Esophagus squamous epithelium (tissue), 4 donors: Measurements from ENCODE around the gene CHST2.

Source experiments
- CTCF ChIP-seq, 6 experiments: fragments of 450-650 bp in 4 of 6; fragments of 200-600 bp in 2 of 6; sonication (generic) in 2 of 6; IDR thresholded peaks; one replicate each; pipeline ENCODE4 v1.5.1; 2016 to 2019; ENCODE audit warnings: antibody characterized with exemption in 6 of 6, mild to moderate bottlenecking in 4 of 6, moderate library complexity in 4 of 6
- POLR2A ChIP-seq, 4 donors: fragments of 450-650 bp; IDR thresholded peaks; one replicate each; pipeline ENCODE4 v1.6.1; 2017; ENCODE audit warnings: antibody characterized with exemption in 4 of 4, mild to moderate bottlenecking in 4 of 4, moderate library complexity in 3 of 4

GRCh38 chr3:143127801-143128200, 8.2 kb downstream of the CHST2 start:
- no peak for TF ChIP-seq CTCF (IDR thresholded peaks at IDR 0.05)
- TF ChIP-seq POLR2A (IDR thresholded peaks at IDR 0.05) = no peak
